ENCODE results near the gene COL4A5.

- TF ChIP-seq CTCF (IDR thresholded peaks at IDR 0.05 in 8 of 11, conservative IDR thresholded peaks at IDR 0.05 in 3 of 11) (no peak), POLR2AphosphoS5 (IDR thresholded peaks at IDR 0.05) (no peak), POLR2A (IDR thresholded peaks at IDR 0.05) (no peak)
These were observed 226.5 kb downstream of the COL4A5 start for GRCh38 chrX:108666101-108666500.
